Osteocyte (in vitro differentiated cells): ENCODE results near the gene GANC. TPM values are rescaled to one million over a fixed set of nuclear protein-coding genes. Genes with fewer than 3 reads are reported as not detected.
A peak's percentile ranks its signal among the peaks of the same experiment; 100 is the strongest.

Source experiments
- DNase-seq: peaks from one replicate; pipeline ENCODE4 v3.0.0; 2021; ENCODE audit warnings: mixed read lengths; ENCODE audit not compliant: unreplicated experiment; ENCODE audit errors: extremely low spot score
- H3K27ac Mint-ChIP-seq: one replicate; pipeline ENCODE4 v1.8.0; 2021; ENCODE audit warnings: mild to moderate bottlenecking, mixed read lengths; ENCODE audit not compliant: unreplicated experiment
- H3K27me3 Mint-ChIP-seq: one replicate; pipeline ENCODE4 v1.8.0; 2021; ENCODE audit warnings: mixed read lengths; ENCODE audit not compliant: unreplicated experiment
- H3K36me3 Mint-ChIP-seq: one replicate; pipeline ENCODE4 v1.8.0; 2021; ENCODE audit warnings: mixed read lengths; ENCODE audit not compliant: unreplicated experiment
- H3K4me1 Mint-ChIP-seq: one replicate; pipeline ENCODE4 v1.8.0; 2021; ENCODE audit warnings: mixed read lengths; ENCODE audit not compliant: unreplicated experiment
- H3K4me3 Mint-ChIP-seq: one replicate; pipeline ENCODE4 v1.8.0; 2021; ENCODE audit warnings: mild to moderate bottlenecking, moderate library complexity, mixed read lengths; ENCODE audit not compliant: unreplicated experiment
- H3K9me3 Mint-ChIP-seq: one replicate; pipeline ENCODE4 v1.8.0; 2021; ENCODE audit warnings: mixed read lengths; ENCODE audit not compliant: unreplicated experiment
- CTCF ChIP-seq: fragments of 200-600 bp; sonication (generic); IDR thresholded peaks from 2 replicates; pipeline ENCODE4 v1.5.0; 2021; ENCODE audit warnings: antibody characterized with exemption, mild to moderate bottlenecking, moderate library complexity
- total RNA-seq: library from RNA; stranded (reverse); gene quantifications from 2 replicates; pipeline ENCODE4 v1.2.1, GENCODE V29; 2021

GANC gene
- total RNA-seq, 1 donor from 2014 or later = 34.0 TPM

DNA sequence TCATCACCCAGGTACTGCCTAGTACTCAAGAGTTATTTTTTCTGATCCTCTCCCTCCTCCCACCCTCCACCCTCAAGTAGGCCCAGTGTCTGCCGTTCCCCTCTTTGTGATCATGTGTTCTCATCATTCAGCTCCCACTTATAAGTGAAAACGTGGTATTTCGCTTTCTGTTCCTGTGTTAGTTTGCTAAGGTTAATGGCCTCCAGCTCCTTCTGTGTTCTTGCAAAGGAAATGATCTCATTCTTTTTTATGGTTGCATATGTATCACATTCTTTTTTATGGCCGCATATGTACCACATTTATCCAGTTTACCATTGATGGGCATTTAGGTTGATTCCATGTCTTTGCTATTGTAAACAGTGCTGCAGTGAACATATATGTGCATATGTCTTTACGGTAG lies 8.2 kb upstream of the GANC start:
- Mint-ChIP-seq H3K27me3 (no peaks in the 10 kb centered on the region), H3K9me3 (no peaks in the 10 kb centered on the region), H3K4me3 (no peak overlapping the region), H3K4me1 (peaks cover 7% of the 10 kb centered on the region), H3K36me3 (peaks cover 69% of the 10 kb centered on the region), H3K27ac (no peak overlapping the region)
- DNase-seq = no peak
- no peak for TF ChIP-seq CTCF

- Mint-ChIP-seq H3K27ac (no peak overlapping the region), H3K4me1 (peaks cover 23% of the 10 kb centered on the region)
- no peak for DNase-seq
Measured at GRCh38 chr15:42267286-42267685, 5.7 kb upstream of the GANC start.

DNA sequence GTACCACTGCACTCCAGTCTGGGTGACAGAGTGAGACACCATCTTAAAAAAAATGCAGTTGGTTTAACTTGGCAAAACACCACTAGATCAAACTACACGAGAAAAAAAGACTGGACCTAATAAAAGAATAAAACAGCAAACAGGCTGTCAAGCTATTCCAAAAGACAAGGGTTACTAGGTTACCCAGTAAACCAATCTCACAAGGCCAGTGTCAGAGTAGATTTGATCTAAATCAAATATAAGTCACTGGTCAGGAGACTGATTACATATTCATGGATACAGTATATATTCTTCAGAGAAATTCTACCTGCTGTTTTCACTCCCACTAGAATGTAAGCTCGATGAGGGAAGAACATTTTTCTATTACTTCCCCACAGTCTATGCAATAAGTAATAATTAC lies 2.5 kb upstream of the GANC start:
- Mint-ChIP-seq H3K27ac (no peak overlapping the region), H3K27me3 (no peaks in the 10 kb centered on the region), H3K9me3 (no peaks in the 10 kb centered on the region), H3K36me3 (peaks cover 28% of the 10 kb centered on the region), H3K4me3 (no peak overlapping the region), H3K4me1 (peaks cover 40% of the 10 kb centered on the region)
- DNase-seq = no peak
- no peak for TF ChIP-seq CTCF

More at GRCh38 chr15:42267286-42267685, 5.7 kb upstream of the GANC start:
- H3K9me3 Mint-ChIP-seq = no peaks in the 10 kb centered on the region
- no peak for TF ChIP-seq CTCF
- peaks cover 56% of the 10 kb centered on the region for H3K36me3 Mint-ChIP-seq
- H3K4me3 Mint-ChIP-seq = no peak overlapping the region
- H3K27me3 Mint-ChIP-seq = no peaks in the 10 kb centered on the region

- peak overlapping the region; percentile 13 for H3K27ac Mint-ChIP-seq
- peak overlapping the region; percentile 30 for H3K4me3 Mint-ChIP-seq
- H3K4me1 Mint-ChIP-seq = peaks cover 44% of the 10 kb centered on the region
Measured at GRCh38 chr15:42270996-42271395, 2.0 kb upstream of the GANC start.

More at GRCh38 chr15:42270996-42271395, 2.0 kb upstream of the GANC start:
- peaks cover 24% of the 10 kb centered on the region for H3K36me3 Mint-ChIP-seq
- no peaks in the 10 kb centered on the region for H3K9me3 Mint-ChIP-seq
- DNase-seq = no peak
- TF ChIP-seq CTCF = no peak
- no peaks in the 10 kb centered on the region for H3K27me3 Mint-ChIP-seq
